ENCODE data around the gene GFRA1.

Gene GFRA1, protein sequence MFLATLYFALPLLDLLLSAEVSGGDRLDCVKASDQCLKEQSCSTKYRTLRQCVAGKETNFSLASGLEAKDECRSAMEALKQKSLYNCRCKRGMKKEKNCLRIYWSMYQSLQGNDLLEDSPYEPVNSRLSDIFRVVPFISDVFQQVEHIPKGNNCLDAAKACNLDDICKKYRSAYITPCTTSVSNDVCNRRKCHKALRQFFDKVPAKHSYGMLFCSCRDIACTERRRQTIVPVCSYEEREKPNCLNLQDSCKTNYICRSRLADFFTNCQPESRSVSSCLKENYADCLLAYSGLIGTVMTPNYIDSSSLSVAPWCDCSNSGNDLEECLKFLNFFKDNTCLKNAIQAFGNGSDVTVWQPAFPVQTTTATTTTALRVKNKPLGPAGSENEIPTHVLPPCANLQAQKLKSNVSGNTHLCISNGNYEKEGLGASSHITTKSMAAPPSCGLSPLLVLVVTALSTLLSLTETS

GRCh38 chr10:116272440-116273283 lies at the start of gene GFRA1:
Gene GFRA1 (minus strand): TSS chr10:116273206. CDS start chr10:116272029, 1,177 bp downstream.
- peaks cover 3% of the 10 kb centered on the region for H3K9me3 Mint-ChIP-seq

DNA sequence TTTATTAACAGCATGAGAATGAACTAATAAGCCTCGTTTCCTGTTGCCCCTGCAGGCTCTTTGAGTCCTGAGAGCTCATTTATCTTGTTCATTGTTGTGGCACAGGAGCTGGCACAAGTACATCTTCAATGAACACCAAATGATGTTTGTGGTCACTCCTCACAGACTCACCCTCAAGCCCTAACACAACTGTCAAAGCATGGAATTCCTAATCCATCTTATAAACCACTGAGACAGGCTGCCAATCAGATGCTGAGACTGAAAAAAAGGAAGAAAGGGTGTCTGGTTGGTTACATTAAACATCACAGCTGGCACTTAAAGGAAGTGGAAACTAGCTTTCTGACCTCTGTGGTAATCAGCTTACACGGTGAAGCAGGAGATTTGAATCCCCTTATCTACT lies 43.5 kb upstream of the GFRA1 start:
- ATAC-seq (no peak), DNase-seq (no peak)
- Mint-ChIP-seq H3K4me1 (peaks cover 4% of the 10 kb centered on the region), H3K27me3 (no peaks in the 10 kb centered on the region), H3K4me3 (no peak overlapping the region), H3K36me3 (ENCODE audit: low read depth) (no peaks in the 10 kb centered on the region), H3K9me3 (no peaks in the 10 kb centered on the region), H3K27ac (no peak overlapping the region)

More at GRCh38 chr10:116272440-116273283, at the start of gene GFRA1:
- Mint-ChIP-seq H3K4me3 (peak within 1 kb of the TSS; percentile 54), H3K36me3 (ENCODE audit: low read depth) (no peaks in the 10 kb centered on the region), H3K27ac (no peak within 1 kb of the TSS), H3K4me1 (peaks cover 5% of the 10 kb centered on the region), H3K27me3 (peaks cover 61% of the 10 kb centered on the region)
- ATAC-seq = no peak
- DNase-seq = no peak

- DNase-seq = no peak
- peaks cover 4% of the 10 kb centered on the region for H3K4me1 Mint-ChIP-seq
- no peaks in the 10 kb centered on the region for H3K36me3 Mint-ChIP-seq (ENCODE audit: low read depth)
- H3K9me3 Mint-ChIP-seq = no peaks in the 10 kb centered on the region
- no peaks in the 10 kb centered on the region for H3K27me3 Mint-ChIP-seq
- H3K4me3 Mint-ChIP-seq = no peak overlapping the region
- no peak overlapping the region for H3K27ac Mint-ChIP-seq
- no peak for ATAC-seq
Measured at GRCh38 chr10:116312548-116312947, 39.5 kb upstream of the GFRA1 start.

DNA sequence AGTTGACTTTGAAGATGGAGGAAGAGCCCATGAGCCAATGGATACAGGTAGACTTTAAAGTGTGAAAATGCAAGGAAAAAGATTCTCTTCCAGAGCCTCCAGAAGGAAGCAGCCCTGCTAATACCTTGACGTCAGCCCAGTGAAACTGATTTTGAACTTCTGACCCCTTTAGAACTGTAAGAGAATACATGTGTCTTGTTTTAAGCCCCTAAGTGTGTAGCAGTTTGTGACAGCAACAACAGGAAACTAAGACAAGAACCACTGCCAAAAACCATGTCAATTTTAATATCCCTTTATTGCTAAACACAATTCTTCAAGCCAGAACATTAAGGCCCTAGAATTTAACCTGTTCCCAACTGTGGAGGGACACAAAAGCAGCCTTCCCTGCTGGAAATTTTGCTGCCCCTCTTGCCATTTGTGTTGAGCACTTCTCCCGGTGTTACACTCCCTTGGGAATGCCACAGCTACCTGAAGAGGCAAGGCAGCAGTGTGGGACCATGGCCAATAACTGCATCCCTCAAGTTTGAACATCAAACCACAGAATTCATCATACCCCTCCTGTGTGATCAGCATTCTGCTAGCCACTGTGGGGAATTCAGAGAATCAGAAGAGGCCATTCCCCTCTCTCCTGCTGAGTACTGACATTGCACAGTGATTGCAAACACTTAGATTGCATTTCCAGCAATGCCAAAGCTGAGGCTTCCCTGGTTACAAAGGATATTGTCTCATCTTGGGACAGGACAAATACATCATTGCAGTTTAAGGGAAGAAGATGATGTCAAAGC lies 38.9 kb upstream of the GFRA1 start:
- peaks cover 4% of the 10 kb centered on the region for H3K4me1 Mint-ChIP-seq
- H3K9me3 Mint-ChIP-seq = no peaks in the 10 kb centered on the region
- ATAC-seq (no peak), DNase-seq (no peak)
- H3K27me3 Mint-ChIP-seq = no peaks in the 10 kb centered on the region
- H3K4me3 Mint-ChIP-seq = no peak overlapping the region
- H3K27ac Mint-ChIP-seq = no peak overlapping the region
- H3K36me3 Mint-ChIP-seq (ENCODE audit: low read depth) = no peaks in the 10 kb centered on the region

DNA sequence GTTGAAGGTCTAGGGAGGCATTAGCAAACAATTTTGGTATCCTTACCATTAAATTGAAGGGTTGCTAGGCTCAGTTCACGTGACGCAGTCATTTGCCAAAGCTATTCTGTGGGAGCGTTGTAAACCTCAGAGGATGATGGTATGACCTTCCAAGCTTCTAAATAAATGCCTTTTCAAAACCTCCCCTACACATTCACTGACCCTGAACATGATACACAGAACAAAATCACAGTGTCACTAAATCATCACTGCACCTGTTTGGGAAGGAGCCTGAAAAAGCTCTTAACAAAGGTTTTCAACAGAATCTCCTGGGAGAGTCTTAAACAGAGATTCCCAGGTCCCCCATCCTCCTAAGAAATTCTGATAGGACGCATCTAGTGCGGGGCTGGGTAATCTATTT lies 38.0 kb upstream of the GFRA1 start:
- H3K9me3 Mint-ChIP-seq = no peaks in the 10 kb centered on the region
- no peak overlapping the region for H3K27ac Mint-ChIP-seq
- H3K4me3 Mint-ChIP-seq = no peak overlapping the region
- no peaks in the 10 kb centered on the region for H3K4me1 Mint-ChIP-seq
- H3K36me3 Mint-ChIP-seq (ENCODE audit: low read depth) = no peaks in the 10 kb centered on the region
- H3K27me3 Mint-ChIP-seq = no peaks in the 10 kb centered on the region
- ATAC-seq (no peak), DNase-seq (no peak)

- no peaks in the 10 kb centered on the region for H3K27me3 Mint-ChIP-seq
- DNase-seq = no peak
- H3K9me3 Mint-ChIP-seq = peaks cover 5% of the 10 kb centered on the region
- no peak overlapping the region for H3K27ac Mint-ChIP-seq
- no peaks in the 10 kb centered on the region for H3K4me1 Mint-ChIP-seq
- ATAC-seq = no peak
- H3K4me3 Mint-ChIP-seq = no peak overlapping the region
- no peaks in the 10 kb centered on the region for H3K36me3 Mint-ChIP-seq (ENCODE audit: low read depth)
Measured at GRCh38 chr10:116307455-116307854, 34.4 kb upstream of the GFRA1 start.

DNA sequence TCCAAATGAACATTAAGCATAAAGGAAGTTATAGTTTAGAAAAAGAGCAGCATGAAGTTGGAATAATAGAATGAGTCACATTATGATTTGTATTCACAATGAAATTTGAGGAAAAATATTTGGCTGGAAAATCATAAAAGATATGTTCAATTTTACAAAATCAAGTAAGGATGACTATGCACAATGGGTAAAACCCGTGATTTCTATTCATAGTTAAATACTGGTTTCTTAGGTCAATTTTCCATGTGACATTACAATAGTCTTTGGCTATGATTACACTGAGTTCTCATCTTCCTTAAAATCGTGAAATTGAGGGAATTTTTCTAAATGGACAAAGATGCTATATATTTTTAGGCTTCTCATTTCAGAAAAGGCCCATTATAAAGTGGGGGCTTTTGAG lies 33.8 kb upstream of the GFRA1 start:
- ATAC-seq = no peak
- H3K27me3 Mint-ChIP-seq = no peaks in the 10 kb centered on the region
- no peaks in the 10 kb centered on the region for H3K4me1 Mint-ChIP-seq
- DNase-seq = no peak
- H3K36me3 Mint-ChIP-seq (ENCODE audit: low read depth) = no peaks in the 10 kb centered on the region
- H3K4me3 Mint-ChIP-seq = no peak overlapping the region
- H3K9me3 Mint-ChIP-seq = peaks cover 5% of the 10 kb centered on the region
- H3K27ac Mint-ChIP-seq = no peak overlapping the region

DNA sequence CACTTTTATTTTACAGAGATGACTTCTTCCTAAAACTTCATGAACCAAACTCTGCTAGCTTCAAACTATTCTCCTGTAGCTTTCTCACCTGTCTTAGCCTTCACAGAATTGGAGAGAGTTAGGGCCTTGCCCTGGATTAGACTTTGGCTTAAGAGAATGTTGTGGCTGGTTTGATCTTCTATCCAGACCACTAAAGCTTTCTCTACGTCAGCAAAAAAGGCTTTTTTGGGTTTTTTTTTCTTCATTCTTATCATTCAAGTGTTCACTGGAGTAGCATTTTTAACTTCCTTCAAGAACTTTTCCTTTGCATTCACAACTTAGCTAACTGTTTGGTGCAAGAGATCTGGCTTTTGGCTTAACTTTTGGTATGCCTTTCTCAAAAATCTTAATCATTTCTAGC lies 31.9 kb upstream of the GFRA1 start:
- Mint-ChIP-seq H3K36me3 (ENCODE audit: low read depth) (no peaks in the 10 kb centered on the region), H3K4me3 (no peak overlapping the region), H3K27me3 (no peaks in the 10 kb centered on the region), H3K4me1 (no peaks in the 10 kb centered on the region), H3K9me3 (peaks cover 5% of the 10 kb centered on the region), H3K27ac (no peak overlapping the region)
- no peak for DNase-seq
- no peak for ATAC-seq

DNA sequence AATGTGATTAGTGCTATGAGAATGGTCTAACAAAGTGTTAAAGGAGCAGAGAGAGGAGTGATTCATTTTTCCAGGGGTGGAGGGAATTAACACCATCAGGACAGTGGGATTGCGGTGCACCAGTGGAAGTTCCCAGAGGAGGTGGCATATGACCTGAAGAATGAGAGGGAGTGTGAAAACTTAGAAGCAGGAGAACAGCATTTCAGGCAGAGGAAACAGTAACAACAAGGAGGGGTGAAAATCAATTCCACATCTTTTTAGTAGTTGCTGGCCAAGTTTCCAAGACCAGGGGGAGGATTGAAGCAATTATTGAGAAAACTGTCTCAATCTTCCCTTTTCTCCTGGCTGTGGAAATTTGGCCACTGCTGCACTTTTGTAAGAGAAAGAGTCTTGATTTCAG lies 27.5 kb upstream of the GFRA1 start:
- no peaks in the 10 kb centered on the region for H3K36me3 Mint-ChIP-seq (ENCODE audit: low read depth)
- peaks cover 5% of the 10 kb centered on the region for H3K9me3 Mint-ChIP-seq
- no peaks in the 10 kb centered on the region for H3K4me1 Mint-ChIP-seq
- no peak for DNase-seq
- ATAC-seq = no peak
- no peak overlapping the region for H3K4me3 Mint-ChIP-seq
- no peak overlapping the region for H3K27ac Mint-ChIP-seq
- H3K27me3 Mint-ChIP-seq = no peaks in the 10 kb centered on the region

DNA sequence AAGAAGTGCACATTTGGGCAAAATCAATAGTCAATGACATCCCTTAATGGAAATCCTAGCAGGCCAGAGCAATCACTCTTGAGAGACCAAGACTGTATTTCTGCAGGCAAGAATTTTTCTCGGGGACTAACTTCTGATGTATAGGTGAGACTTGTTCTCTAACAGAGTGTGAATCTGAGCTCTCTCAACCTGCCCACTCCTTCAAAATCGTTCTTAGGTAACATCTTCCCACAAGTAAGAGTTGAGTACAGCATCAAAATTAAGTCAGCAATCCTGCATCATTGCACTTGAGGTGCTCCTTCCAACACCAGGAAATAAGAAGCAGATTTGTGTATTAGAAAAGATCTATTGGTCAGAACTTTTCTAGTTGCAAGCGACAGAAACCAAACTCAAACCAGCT lies 25.6 kb upstream of the GFRA1 start:
- H3K9me3 Mint-ChIP-seq = no peaks in the 10 kb centered on the region
- no peaks in the 10 kb centered on the region for H3K36me3 Mint-ChIP-seq (ENCODE audit: low read depth)
- no peak overlapping the region for H3K27ac Mint-ChIP-seq
- H3K4me3 Mint-ChIP-seq = no peak overlapping the region
- no peak for DNase-seq
- no peaks in the 10 kb centered on the region for H3K4me1 Mint-ChIP-seq
- no peaks in the 10 kb centered on the region for H3K27me3 Mint-ChIP-seq
- ATAC-seq = no peak

DNA sequence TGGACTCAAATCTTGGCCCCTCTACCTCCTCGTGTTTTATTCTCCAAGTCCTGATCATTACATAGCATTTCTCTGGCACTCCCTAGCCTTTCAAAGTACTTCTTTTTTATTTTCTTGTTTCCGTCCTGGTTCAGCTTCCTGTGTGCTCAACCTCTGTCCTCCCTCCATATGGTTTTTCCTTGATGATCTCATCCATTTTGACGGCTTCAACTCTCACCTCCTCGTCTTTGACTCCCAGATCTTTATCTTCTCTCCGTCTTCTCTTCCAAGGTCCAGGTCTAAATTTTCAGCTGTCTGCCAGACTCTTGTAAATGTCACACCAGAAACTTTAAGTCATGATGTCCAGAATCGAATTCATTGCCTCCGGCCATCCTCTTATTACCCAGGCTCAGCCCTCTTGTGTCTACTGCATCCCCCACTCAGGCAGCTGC lies 23.3 kb upstream of the GFRA1 start:
- Mint-ChIP-seq H3K4me3 (no peak overlapping the region), H3K4me1 (no peaks in the 10 kb centered on the region), H3K36me3 (ENCODE audit: low read depth) (no peaks in the 10 kb centered on the region), H3K9me3 (no peaks in the 10 kb centered on the region), H3K27me3 (no peaks in the 10 kb centered on the region), H3K27ac (no peak overlapping the region)
- ATAC-seq (no peak), DNase-seq (no peak)

GRCh38 chr10:116292493-116292892 lies 19.5 kb upstream of the GFRA1 start:
- no peak for DNase-seq
- no peaks in the 10 kb centered on the region for H3K9me3 Mint-ChIP-seq
- H3K27ac Mint-ChIP-seq = no peak overlapping the region
- no peak for ATAC-seq
- H3K4me3 Mint-ChIP-seq = no peak overlapping the region
- no peaks in the 10 kb centered on the region for H3K4me1 Mint-ChIP-seq
- peaks cover 4% of the 10 kb centered on the region for H3K27me3 Mint-ChIP-seq
- H3K36me3 Mint-ChIP-seq (ENCODE audit: low read depth) = no peaks in the 10 kb centered on the region

GRCh38 chr10:116289652-116290051 lies 16.6 kb upstream of the GFRA1 start:
- H3K36me3 Mint-ChIP-seq (ENCODE audit: low read depth) = no peaks in the 10 kb centered on the region

DNA sequence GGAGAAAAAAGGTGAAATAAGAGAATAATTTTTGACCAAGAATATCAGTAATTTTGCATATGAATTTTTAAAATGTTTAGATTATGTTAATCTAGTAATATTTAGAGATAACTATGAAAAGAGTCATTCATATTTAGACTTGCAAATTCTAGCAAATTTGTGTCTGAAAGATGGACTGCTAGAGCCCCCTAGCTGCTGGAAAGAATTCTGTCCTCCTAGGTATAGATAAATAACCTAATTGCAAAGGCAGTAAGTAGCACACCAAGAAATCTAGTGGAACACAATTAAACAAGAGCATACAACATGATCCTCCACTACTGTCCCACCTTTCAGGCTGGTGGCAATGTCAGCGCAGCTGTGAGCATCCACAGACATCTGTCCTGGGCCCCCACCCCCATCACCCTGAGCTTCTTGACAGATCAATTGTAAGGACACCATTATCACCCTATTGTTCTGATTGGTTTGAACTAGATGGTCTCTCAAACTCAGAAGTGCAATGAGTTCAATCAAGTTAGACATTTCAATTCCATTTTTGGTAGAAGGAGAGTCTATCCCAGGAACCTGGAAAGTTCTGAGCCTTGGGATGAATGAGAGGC lies 15.0 kb upstream of the GFRA1 start:
- Mint-ChIP-seq H3K9me3 (no peaks in the 10 kb centered on the region), H3K27ac (no peak overlapping the region), H3K36me3 (ENCODE audit: low read depth) (no peaks in the 10 kb centered on the region), H3K4me3 (no peak overlapping the region), H3K27me3 (peaks cover 14% of the 10 kb centered on the region), H3K4me1 (no peaks in the 10 kb centered on the region)
- DNase-seq (no peak), ATAC-seq (peak; percentile 24)

More at GRCh38 chr10:116289652-116290051, 16.6 kb upstream of the GFRA1 start:
- DNase-seq (no peak), ATAC-seq (no peak)
- Mint-ChIP-seq H3K27ac (no peak overlapping the region), H3K27me3 (peaks cover 14% of the 10 kb centered on the region), H3K4me1 (no peaks in the 10 kb centered on the region), H3K9me3 (no peaks in the 10 kb centered on the region), H3K4me3 (no peak overlapping the region)

Data from activated naive CD8-positive, alpha-beta T cell treated with anti-CD3 and anti-CD28 coated beads, Interleukin-2, amount 50 U/mL, for 24 hours (primary cell).